Measurements from ENCODE around the gene TSPAN19.

DNA sequence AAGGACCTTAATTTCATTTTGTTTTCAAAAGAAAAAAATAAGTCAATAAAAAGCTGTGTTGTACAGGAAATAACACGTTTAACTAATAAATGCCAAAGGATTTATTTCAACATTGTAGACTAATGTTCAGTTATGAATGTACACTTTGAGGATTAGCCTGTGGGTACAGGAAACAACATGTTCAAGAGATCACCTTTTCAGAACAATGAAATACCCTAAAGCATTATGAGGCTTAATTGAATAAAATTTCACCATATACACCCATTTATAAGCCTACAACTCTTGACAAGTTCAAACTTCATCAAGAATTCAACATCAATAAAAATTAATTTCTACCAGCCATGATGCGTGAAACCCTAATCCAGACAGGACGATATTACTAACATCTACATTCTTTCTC, 66.9 kb downstream of the TSPAN19 start:
- TF ChIP-seq, protein P1, sequence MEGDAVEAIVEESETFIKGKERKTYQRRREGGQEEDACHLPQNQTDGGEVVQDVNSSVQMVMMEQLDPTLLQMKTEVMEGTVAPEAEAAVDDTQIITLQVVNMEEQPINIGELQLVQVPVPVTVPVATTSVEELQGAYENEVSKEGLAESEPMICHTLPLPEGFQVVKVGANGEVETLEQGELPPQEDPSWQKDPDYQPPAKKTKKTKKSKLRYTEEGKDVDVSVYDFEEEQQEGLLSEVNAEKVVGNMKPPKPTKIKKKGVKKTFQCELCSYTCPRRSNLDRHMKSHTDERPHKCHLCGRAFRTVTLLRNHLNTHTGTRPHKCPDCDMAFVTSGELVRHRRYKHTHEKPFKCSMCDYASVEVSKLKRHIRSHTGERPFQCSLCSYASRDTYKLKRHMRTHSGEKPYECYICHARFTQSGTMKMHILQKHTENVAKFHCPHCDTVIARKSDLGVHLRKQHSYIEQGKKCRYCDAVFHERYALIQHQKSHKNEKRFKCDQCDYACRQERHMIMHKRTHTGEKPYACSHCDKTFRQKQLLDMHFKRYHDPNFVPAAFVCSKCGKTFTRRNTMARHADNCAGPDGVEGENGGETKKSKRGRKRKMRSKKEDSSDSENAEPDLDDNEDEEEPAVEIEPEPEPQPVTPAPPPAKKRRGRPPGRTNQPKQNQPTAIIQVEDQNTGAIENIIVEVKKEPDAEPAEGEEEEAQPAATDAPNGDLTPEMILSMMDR (IDR thresholded peaks at IDR 0.05): no peak
- TF ChIP-seq ZFX (IDR thresholded peaks at IDR 0.05; ENCODE audit: borderline replicate concordance): no peak

Data from 22Rv1 (cell line).